AG09319 (cell line): Measurements from ENCODE around the gene ZNF701.
"Not testable (repeated sequence)": the region's sequence is repeated elsewhere in the genome, so short reads cannot be mapped to it uniquely, and the experiment has no call there.

Experiments
- DNase-seq: peaks from one replicate; pipeline ENCODE4 v3.0.0-alpha.2; 2010; ENCODE audit warnings: low read depth; ENCODE audit errors: extremely low read depth
- TF ChIP-seq, protein P1 (sequence below): IDR thresholded peaks from 2 replicates; pipeline ENCODE4 v1.5.1; 2011; ENCODE audit warnings: low read depth, mild to moderate bottlenecking, inconsistent platforms, low read length, moderate library complexity

ZNF701 gene

GRCh38 chr19:52554216-52554971 is 15.7 kb upstream of the ZNF701 start:
- DNase-seq, result no peak
- TF ChIP-seq, protein P1, sequence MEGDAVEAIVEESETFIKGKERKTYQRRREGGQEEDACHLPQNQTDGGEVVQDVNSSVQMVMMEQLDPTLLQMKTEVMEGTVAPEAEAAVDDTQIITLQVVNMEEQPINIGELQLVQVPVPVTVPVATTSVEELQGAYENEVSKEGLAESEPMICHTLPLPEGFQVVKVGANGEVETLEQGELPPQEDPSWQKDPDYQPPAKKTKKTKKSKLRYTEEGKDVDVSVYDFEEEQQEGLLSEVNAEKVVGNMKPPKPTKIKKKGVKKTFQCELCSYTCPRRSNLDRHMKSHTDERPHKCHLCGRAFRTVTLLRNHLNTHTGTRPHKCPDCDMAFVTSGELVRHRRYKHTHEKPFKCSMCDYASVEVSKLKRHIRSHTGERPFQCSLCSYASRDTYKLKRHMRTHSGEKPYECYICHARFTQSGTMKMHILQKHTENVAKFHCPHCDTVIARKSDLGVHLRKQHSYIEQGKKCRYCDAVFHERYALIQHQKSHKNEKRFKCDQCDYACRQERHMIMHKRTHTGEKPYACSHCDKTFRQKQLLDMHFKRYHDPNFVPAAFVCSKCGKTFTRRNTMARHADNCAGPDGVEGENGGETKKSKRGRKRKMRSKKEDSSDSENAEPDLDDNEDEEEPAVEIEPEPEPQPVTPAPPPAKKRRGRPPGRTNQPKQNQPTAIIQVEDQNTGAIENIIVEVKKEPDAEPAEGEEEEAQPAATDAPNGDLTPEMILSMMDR, result no peak

- no peak for DNase-seq
These were observed 12.7 kb upstream of the ZNF701 start for GRCh38 chr19:52557231-52557995.

GRCh38 chr19:52558732-52559445 is 11.2 kb upstream of the ZNF701 start:
- DNase-seq, result not testable (repeated sequence)

More at GRCh38 chr19:52557231-52557995, 12.7 kb upstream of the ZNF701 start:
- TF ChIP-seq, protein P1, result no peak

- not testable (repeated sequence) for DNase-seq
These were observed 8.5 kb upstream of the ZNF701 start for GRCh38 chr19:52561611-52562010.

GRCh38 chr19:52566121-52566520 is 4.0 kb upstream of the ZNF701 start:
- TF ChIP-seq, protein P1, result no peak
- no peak for DNase-seq

GRCh38 chr19:52566588-52566987 is 3.5 kb upstream of the ZNF701 start:
- no peak for DNase-seq
- TF ChIP-seq, protein P1, result no peak

GRCh38 chr19:52567921-52568320 is 2.2 kb upstream of the ZNF701 start:
- DNase-seq, result no peak
- TF ChIP-seq, protein P1, result no peak

DNA sequence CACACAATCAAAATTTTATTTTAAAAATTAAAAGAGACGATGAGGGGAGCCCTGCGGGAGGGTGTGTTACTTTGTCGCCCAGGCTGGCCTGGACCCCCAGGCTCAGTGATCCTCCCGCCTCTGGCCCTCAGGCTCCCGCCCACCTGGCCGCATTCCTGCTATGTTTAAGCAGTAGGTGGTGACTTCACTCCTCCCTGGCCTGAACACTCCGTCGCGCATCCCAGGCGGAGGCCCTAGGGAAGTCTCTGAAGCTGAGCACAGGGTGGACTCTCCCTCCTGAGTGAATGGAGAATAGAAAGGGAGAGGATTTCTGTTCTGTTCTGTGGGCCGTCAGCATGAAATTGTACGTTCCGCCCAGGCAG is 468 bp upstream of the ZNF701 start:
- DNase-seq, result not testable (repeated sequence)
